Ishikawa (cell line): ENCODE data around the gene PTPN2.

Source experiments
- CREB1 ChIP-seq: IDR thresholded peaks from 2 replicates; pipeline ENCODE4 v1.6.1; 2012; ENCODE audit warnings: low read depth
- MAX ChIP-seq: IDR thresholded peaks from 2 replicates; pipeline ENCODE4 v1.6.1; 2012

DNA sequence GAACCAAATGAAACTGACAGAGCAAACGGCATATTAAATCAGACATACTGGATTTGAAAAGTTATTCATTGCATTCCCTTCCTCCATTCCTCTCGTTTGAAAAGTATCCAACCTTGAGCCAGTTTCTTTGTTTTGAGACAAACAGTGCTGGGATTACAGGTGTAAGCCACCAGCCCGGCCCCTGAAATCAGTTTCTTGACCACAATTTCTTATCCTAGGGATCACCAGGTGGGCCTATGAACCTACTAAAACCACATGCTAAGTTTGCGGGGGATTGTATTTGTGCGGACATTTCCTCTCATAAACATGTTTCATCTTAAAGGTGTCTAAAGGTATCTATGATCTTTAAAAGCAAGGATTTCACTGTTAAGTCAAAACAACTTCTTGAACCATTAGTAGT lies 11.6 kb downstream of the PTPN2 start:
- no peak for TF ChIP-seq MAX
- no peak for TF ChIP-seq CREB1
